K562 (cell line): ENCODE measurements around the gene TNPO2. TPM values are rescaled to one million over a fixed set of nuclear protein-coding genes. Genes with fewer than 3 reads are reported as not detected.

ENCODE experiments used
- BDP1 ChIP-seq: IDR thresholded peaks from 3 replicates; pipeline ENCODE4 v1.6.1; 2011; ENCODE audit not compliant: insufficient read length, insufficient read depth
- CREM ChIP-seq: IDR thresholded peaks from 2 replicates; pipeline ENCODE4 v1.6.1; 2014; ENCODE audit warnings: antibody characterized with exemption, low read depth
- EZH2 ChIP-seq: IDR thresholded peaks from 2 replicates; pipeline ENCODE4 v1.6.1; 2012; ENCODE audit warnings: low read depth, mild to moderate bottlenecking, inconsistent platforms, low read length, borderline replicate concordance
- FOXK1 ChIP-seq: sonication (generic); formaldehyde crosslinking; IDR thresholded peaks from 2 replicates; pipeline ENCODE4 v1.8.0; 2022; ENCODE audit warnings: missing genetic modification reagents, mild to moderate bottlenecking, borderline replicate concordance
- GABPB1 ChIP-seq: sonication (generic); formaldehyde crosslinking; IDR thresholded peaks from 2 replicates; pipeline ENCODE4 v1.8.0; 2022; ENCODE audit warnings: mild to moderate bottlenecking, missing genetic modification reagents
- HOXB6 ChIP-seq: fragments of 250-450 bp; sonication (Bioruptor Pico); IDR thresholded peaks from 2 replicates; pipeline ENCODE4 v1.5.1; 2022; ENCODE audit warnings: mild to moderate bottlenecking, borderline replicate concordance
- KDM2B ChIP-seq: fragments of 250-450 bp; sonication (Bioruptor Pico); IDR thresholded peaks from 2 replicates; pipeline ENCODE4 v1.8.0; 2021; ENCODE audit warnings: mild to moderate bottlenecking, moderate library complexity
- KDM4B ChIP-seq, 2 experiments: fragments of 450-650 bp in 1 of 2; sonication (generic) in 1 of 2; IDR thresholded peaks; 2 replicates each; pipeline ENCODE4 v1.6.1; 2016 to 2017; ENCODE audit warnings: borderline replicate concordance in 2 of 2, antibody characterized with exemption in 1 of 2, low read depth in 1 of 2, mild to moderate bottlenecking in 1 of 2
- MAFG ChIP-seq: fragments of 450-650 bp; conservative IDR thresholded peaks from 2 replicates; pipeline ENCODE4 v1.6.1; 2016; ENCODE audit warnings: missing genetic modification characterization, missing compliant biosample characterization
- NR4A1 ChIP-seq, 2 experiments: fragments of 250-450 bp in 1 of 2; fragments of 450-650 bp in 1 of 2; sonication (Bioruptor Pico) in 1 of 2; IDR thresholded peaks; 2 replicates each; pipeline versions ENCODE4 v1.4.0 to v1.6.1; 2016 to 2020; ENCODE audit warnings: mild to moderate bottlenecking in 2 of 2, missing compliant biosample characterization in 1 of 2, missing genetic modification characterization in 1 of 2, moderate library complexity in 1 of 2
- RB1 ChIP-seq: fragments of 450-650 bp; IDR thresholded peaks from 2 replicates; pipeline ENCODE4 v1.6.1; 2017; ENCODE audit warnings: low read depth, mild to moderate bottlenecking
- RBFOX2 ChIP-seq: fragments of 200-400 bp; formaldehyde crosslinking; IDR thresholded peaks from 2 replicates; pipeline ENCODE4 v1.6.1; 2017; ENCODE audit warnings: low read depth, mild to moderate bottlenecking, low read length, moderate library complexity
- RBM14 ChIP-seq: fragments of 200-400 bp; formaldehyde crosslinking; IDR thresholded peaks from 2 replicates; pipeline ENCODE4 v1.6.1; 2018; ENCODE audit warnings: low read depth, mild to moderate bottlenecking, low read length, moderate library complexity, borderline replicate concordance; ENCODE audit not compliant: insufficient read depth
- RFX1 ChIP-seq: fragments of 450-650 bp; IDR thresholded peaks from 2 replicates; pipeline ENCODE4 v1.6.1; 2016; ENCODE audit warnings: mild to moderate bottlenecking, moderate library complexity
- SMAD1 ChIP-seq: fragments of 150-350 bp; IDR thresholded peaks from 2 replicates; pipeline ENCODE4 v1.6.1; 2014; ENCODE audit warnings: low read length, low read depth; ENCODE audit not compliant: partially characterized antibody
- TFAP4 ChIP-seq: sonication (generic); formaldehyde crosslinking; IDR thresholded peaks from 2 replicates; pipeline ENCODE4 v1.8.0; 2022; ENCODE audit warnings: missing genetic modification reagents, mild to moderate bottlenecking, moderate library complexity, borderline replicate concordance
- ZBTB1 ChIP-seq: sonication (generic); formaldehyde crosslinking; IDR thresholded peaks from 2 replicates; pipeline ENCODE4 v1.8.1; 2023; ENCODE audit warnings: missing genetic modification reagents, low read depth, mild to moderate bottlenecking, borderline replicate concordance
- ZBTB7A ChIP-seq: IDR thresholded peaks from 2 replicates; pipeline ENCODE4 v1.6.1; 2011; ENCODE audit warnings: low read depth, mild to moderate bottlenecking, low read length, moderate library complexity, borderline replicate concordance; ENCODE audit not compliant: control insufficient read depth
- ZC3H4 ChIP-seq: sonication (generic); formaldehyde crosslinking; IDR thresholded peaks from 2 replicates; pipeline ENCODE4 v1.9.0; 2021; ENCODE audit warnings: missing genetic modification reagents, borderline replicate concordance
- ZKSCAN1 ChIP-seq: fragments of 150-350 bp; IDR thresholded peaks from 2 replicates; pipeline ENCODE4 v1.6.1; 2016; ENCODE audit warnings: low read depth, low read length
- ZNF561 ChIP-seq: fragments of 450-650 bp; formaldehyde crosslinking; conservative IDR thresholded peaks from 2 replicates; pipeline ENCODE4 v1.4.0; 2020; ENCODE audit warnings: mild to moderate bottlenecking, moderate library complexity
- polyA plus RNA-seq, 8 experiments: library from polyadenylated mRNA; depleted of rRNA in 4 of 8; stranded (reverse) in 5 of 8; unstranded in 3 of 8; fragments of >200 nt; fragmentation: Nextera tagmentation in 2 of 8; fragmentation: Illumina TruSeq in 1 of 8; extraction: Ambion mirVana in 2 of 8; extraction: Trizol in 1 of 8; gene quantifications; 2 replicates each; pipeline versions ENCODE4 v1.2.1 to v1.2.3, GENCODE V29; 2011 to 2014; ENCODE audit warnings: inconsistent platforms in 1 of 8, missing spikeins in 1 of 8
- total RNA-seq, 7 experiments: library from RNA; depleted of rRNA in 6 of 7; stranded (reverse); fragments of >200 nt in 6 of 7; fragmentation: Illumina TruSeq in 2 of 7; extraction: Trizol in 2 of 7; gene quantifications; 2 replicates each; pipeline versions ENCODE4 v1.2.1 to v1.2.3, GENCODE V29; 2011 to 2021; ENCODE audit warnings: low replicate concordance in 1 of 7
- TF ChIP-seq, protein P1 (sequence below), 2 experiments: fragments of 450-650 bp in 1 of 2; sonication (generic) in 1 of 2; formaldehyde crosslinking; conservative IDR thresholded peaks; 2 replicates each; pipeline versions ENCODE4 v1.4.0 to v1.8.1; 2020 to 2022; ENCODE audit warnings: mild to moderate bottlenecking in 1 of 2, missing genetic modification reagents in 1 of 2
- TF ChIP-seq, protein P2 (sequence below), 3 experiments: IDR thresholded peaks in 2 of 3; conservative IDR thresholded peaks in 1 of 3; 2 replicates each; pipeline ENCODE4 v1.5.1; 2011 to 2012; ENCODE audit warnings: low read length in 3 of 3, mild to moderate bottlenecking in 3 of 3, control low read depth in 2 of 3, improper control_type of control experiment in 1 of 3, inconsistent platforms in 1 of 3, low read depth in 1 of 3, mixed read lengths in 1 of 3, moderate library complexity in 1 of 3; ENCODE audit not compliant: insufficient read depth in 2 of 3
- TF ChIP-seq, protein P3 (sequence below): fragments of 450-650 bp; formaldehyde crosslinking; IDR thresholded peaks from 2 replicates; pipeline ENCODE4 v1.4.0; 2020; ENCODE audit warnings: mild to moderate bottlenecking, moderate library complexity

TNPO2 gene
- total and polyA plus RNA-seq, 9 of the 15 experiments (the other 6 are each of a cell fraction or from before 2014, with no cell fraction given) = 6.0 to 126 (median 53.8) TPM

DNA sequence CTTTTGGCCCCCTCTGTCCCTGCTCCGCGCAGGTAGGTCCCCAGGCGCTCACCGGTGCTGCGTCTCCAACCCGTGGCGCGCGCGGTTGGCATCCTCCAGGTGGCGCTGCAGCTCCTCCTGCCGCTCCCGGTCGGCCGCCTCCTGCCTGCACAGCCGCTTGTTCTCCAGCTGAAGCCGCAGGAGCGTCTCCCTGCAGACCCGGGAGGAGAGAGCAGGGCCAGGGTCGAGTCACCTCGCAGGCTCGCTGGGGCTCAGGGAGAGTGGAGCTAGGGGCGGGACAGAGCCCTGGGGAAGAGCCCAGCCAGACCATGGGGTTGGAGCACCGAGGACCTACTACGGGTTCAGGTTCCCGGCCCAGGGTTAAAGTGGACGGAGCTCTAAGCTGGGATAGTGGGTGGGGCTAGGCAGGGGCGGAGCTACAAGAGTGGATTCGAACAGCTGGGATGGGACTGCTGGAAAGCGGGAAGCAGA lies 42.4 kb upstream of the TNPO2 start (continued):
- 0 out of 2 replicates have a peak, but pooled peaks have one; percentile 7 for TF ChIP-seq CREM
- TF ChIP-seq RBM14 = no peak
- no peak for TF ChIP-seq NR4A1 (CRISPR knock-in tag; IDR thresholded peaks at IDR 0.05)
- no peak for TF ChIP-seq NR4A1 (tag; IDR thresholded peaks at IDR 0.05)
- no peak for TF ChIP-seq ZBTB1 (CRISPR knock-in tag)
- peak; percentile 31; the same call in 1 of the 2 replicates for TF ChIP-seq ZBTB7A
- TF ChIP-seq EZH2 = no peak
- TF ChIP-seq HOXB6 (CRISPR knock-in tag) = no peak
- no peak for TF ChIP-seq FOXK1 (CRISPR knock-in tag)
- TF ChIP-seq GABPB1 (CRISPR knock-in tag) = 0 out of 2 replicates have a peak, but pooled peaks have one; percentile 25
- TF ChIP-seq TFAP4 (CRISPR knock-in tag) = peak; percentile 93
- TF ChIP-seq, protein P1, sequence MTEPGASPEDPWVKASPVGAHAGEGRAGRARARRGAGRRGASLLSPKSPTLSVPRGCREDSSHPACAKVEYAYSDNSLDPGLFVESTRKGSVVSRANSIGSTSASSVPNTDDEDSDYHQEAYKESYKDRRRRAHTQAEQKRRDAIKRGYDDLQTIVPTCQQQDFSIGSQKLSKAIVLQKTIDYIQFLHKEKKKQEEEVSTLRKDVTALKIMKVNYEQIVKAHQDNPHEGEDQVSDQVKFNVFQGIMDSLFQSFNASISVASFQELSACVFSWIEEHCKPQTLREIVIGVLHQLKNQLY (CRISPR knock-in tag; conservative IDR thresholded peaks at IDR 0.05) = no peak
- peak; percentile 77 for TF ChIP-seq ZKSCAN1
- no peak for TF ChIP-seq MAFG
- TF ChIP-seq RBFOX2 = peak; percentile 44
- TF ChIP-seq RB1 = peak; percentile 58; the same call in 1 of the 2 replicates
- no peak for TF ChIP-seq RFX1
- TF ChIP-seq ZC3H4 (CRISPR knock-in tag) = no peak
- TF ChIP-seq KDM4B (IDR thresholded peaks at IDR 0.05; ENCODE audit: borderline replicate concordance in 2 of 2, low read depth in 1 of 2) = no peak
- TF ChIP-seq BDP1 = no peak
- no peak for TF ChIP-seq SMAD1
- no peak for TF ChIP-seq KDM2B (CRISPR knock-in tag)
- TF ChIP-seq, protein P2, sequence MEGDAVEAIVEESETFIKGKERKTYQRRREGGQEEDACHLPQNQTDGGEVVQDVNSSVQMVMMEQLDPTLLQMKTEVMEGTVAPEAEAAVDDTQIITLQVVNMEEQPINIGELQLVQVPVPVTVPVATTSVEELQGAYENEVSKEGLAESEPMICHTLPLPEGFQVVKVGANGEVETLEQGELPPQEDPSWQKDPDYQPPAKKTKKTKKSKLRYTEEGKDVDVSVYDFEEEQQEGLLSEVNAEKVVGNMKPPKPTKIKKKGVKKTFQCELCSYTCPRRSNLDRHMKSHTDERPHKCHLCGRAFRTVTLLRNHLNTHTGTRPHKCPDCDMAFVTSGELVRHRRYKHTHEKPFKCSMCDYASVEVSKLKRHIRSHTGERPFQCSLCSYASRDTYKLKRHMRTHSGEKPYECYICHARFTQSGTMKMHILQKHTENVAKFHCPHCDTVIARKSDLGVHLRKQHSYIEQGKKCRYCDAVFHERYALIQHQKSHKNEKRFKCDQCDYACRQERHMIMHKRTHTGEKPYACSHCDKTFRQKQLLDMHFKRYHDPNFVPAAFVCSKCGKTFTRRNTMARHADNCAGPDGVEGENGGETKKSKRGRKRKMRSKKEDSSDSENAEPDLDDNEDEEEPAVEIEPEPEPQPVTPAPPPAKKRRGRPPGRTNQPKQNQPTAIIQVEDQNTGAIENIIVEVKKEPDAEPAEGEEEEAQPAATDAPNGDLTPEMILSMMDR (IDR thresholded peaks at IDR 0.05 in 2 of 3, conservative IDR thresholded peaks at IDR 0.05 in 1 of 3; ENCODE audit: insufficient read depth in 2 of 3, low read depth in 1 of 3, low read length in 3 of 3) = peak; percentile 51 to 92 (median 58); a peak in 5 of 6 replicates
- no peak for TF ChIP-seq ZNF561 (CRISPR knock-in tag)
- TF ChIP-seq, protein P3, sequence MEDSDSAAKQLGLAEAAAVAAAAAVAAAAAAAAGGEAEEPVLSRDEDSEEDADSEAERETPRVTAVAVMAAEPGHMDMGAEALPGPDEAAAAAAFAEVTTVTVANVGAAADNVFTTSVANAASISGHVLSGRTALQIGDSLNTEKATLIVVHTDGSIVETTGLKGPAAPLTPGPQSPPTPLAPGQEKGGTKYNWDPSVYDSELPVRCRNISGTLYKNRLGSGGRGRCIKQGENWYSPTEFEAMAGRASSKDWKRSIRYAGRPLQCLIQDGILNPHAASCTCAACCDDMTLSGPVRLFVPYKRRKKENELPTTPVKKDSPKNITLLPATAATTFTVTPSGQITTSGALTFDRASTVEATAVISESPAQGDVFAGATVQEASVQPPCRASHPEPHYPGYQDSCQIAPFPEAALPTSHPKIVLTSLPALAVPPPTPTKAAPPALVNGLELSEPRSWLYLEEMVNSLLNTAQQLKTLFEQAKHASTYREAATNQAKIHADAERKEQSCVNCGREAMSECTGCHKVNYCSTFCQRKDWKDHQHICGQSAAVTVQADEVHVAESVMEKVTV (CRISPR knock-in tag) = no peak
